Mononuclear cell (primary cell): ENCODE measurements around the gene HOXB8. TPM values are rescaled to one million over a fixed set of nuclear protein-coding genes. Genes with fewer than 3 reads are reported as not detected.

ENCODE experiments used
- H3K27me3 ChIP-seq: 2 replicates; pipeline ENCODE4 v1.6.0; 2011; ENCODE audit warnings: low read length, control low read depth; ENCODE audit not compliant: insufficient read depth
- H3K4me1 ChIP-seq: 2 replicates; pipeline ENCODE4 v1.5.1; 2011; ENCODE audit warnings: mild to moderate bottlenecking, low read length, control low read depth; ENCODE audit not compliant: insufficient read depth
- H3K4me3 ChIP-seq: 2 replicates; pipeline ENCODE4 v1.5.1; 2011; ENCODE audit warnings: mild to moderate bottlenecking, low read length, moderate library complexity
- H3K9me3 ChIP-seq: 2 replicates; pipeline ENCODE4 v1.5.1; 2011; ENCODE audit warnings: low read depth, mild to moderate bottlenecking, control low read depth, low read length
- total RNA-seq: library from RNA; depleted of rRNA; stranded (reverse); fragments of >200 nt; gene quantifications from one replicate; pipeline ENCODE4 v1.2.3, GENCODE V29; 2012

The HOXB8 gene
- total RNA-seq, 1 donor: 0.10 TPM

- Histone ChIP-seq H3K9me3 (no peaks in the 10 kb centered on the region), H3K4me1 (peaks cover 44% of the 10 kb centered on the region), H3K4me3 (peak overlapping the region; percentile 38), H3K27me3 (peaks cover 88% of the 10 kb centered on the region)
These were observed 3.9 kb downstream of the HOXB8 start for GRCh38 chr17:48611213-48611612.

GRCh38 chr17:48610282-48611211, 4.5 kb downstream of the HOXB8 start, which contains the start of gene HOXB7:
Gene HOXB7, minus strand, starts transcription at chr17:48611017. Its CDS starts 99 bp downstream, at chr17:48610918.
- Histone ChIP-seq H3K4me3 (peak within 1 kb of the TSS; percentile 38), H3K4me1 (peaks cover 44% of the 10 kb centered on the region), H3K27me3 (peaks cover 86% of the 10 kb centered on the region), H3K9me3 (no peaks in the 10 kb centered on the region)

GRCh38 chr17:48609759-48610281, 5.3 kb downstream of the HOXB8 start:
- peaks cover 44% of the 10 kb centered on the region for H3K4me1 ChIP-seq

GRCh38 chr17:48609033-48609432, 6.1 kb downstream of the HOXB8 start:
- H3K27me3 ChIP-seq: peaks cover 88% of the 10 kb centered on the region
- no peaks in the 10 kb centered on the region for H3K9me3 ChIP-seq
- H3K4me1 ChIP-seq: peaks cover 40% of the 10 kb centered on the region
- H3K4me3 ChIP-seq: no peak overlapping the region

More at GRCh38 chr17:48609759-48610281, 5.3 kb downstream of the HOXB8 start:
- Histone ChIP-seq H3K9me3 (no peaks in the 10 kb centered on the region), H3K27me3 (peaks cover 86% of the 10 kb centered on the region), H3K4me3 (peak overlapping the region; percentile 38)

- no peak overlapping the region for H3K4me3 ChIP-seq
- peaks cover 36% of the 10 kb centered on the region for H3K4me1 ChIP-seq
- H3K27me3 ChIP-seq: peaks cover 89% of the 10 kb centered on the region
- no peaks in the 10 kb centered on the region for H3K9me3 ChIP-seq
These were observed 6.6 kb downstream of the HOXB8 start for GRCh38 chr17:48608494-48608834.

- H3K9me3 ChIP-seq: no peaks in the 10 kb centered on the region
- peaks cover 30% of the 10 kb centered on the region for H3K4me1 ChIP-seq
- H3K27me3 ChIP-seq: peaks cover 93% of the 10 kb centered on the region
- no peak overlapping the region for H3K4me3 ChIP-seq
These were observed 8.0 kb downstream of the HOXB8 start for GRCh38 chr17:48606892-48607614.

- Histone ChIP-seq H3K9me3 (no peaks in the 10 kb centered on the region), H3K27me3 (peaks cover 93% of the 10 kb centered on the region), H3K4me3 (no peak overlapping the region), H3K4me1 (peaks cover 22% of the 10 kb centered on the region)
These were observed 8.9 kb downstream of the HOXB8 start for GRCh38 chr17:48605991-48606891.

- Histone ChIP-seq H3K4me3 (no peak overlapping the region), H3K9me3 (no peaks in the 10 kb centered on the region), H3K4me1 (peaks cover 15% of the 10 kb centered on the region), H3K27me3 (peaks cover 93% of the 10 kb centered on the region)
These were observed 9.6 kb downstream of the HOXB8 start for GRCh38 chr17:48605409-48605919.

GRCh38 chr17:48604770-48605329, 10.2 kb downstream of the HOXB8 start, which contains the start of gene HOXB6:
Gene HOXB6, minus strand, starts transcription at chr17:48604986. Its CDS starts 6,836 bp downstream, at chr17:48598150.
- Histone ChIP-seq H3K4me3 (no peak within 1 kb of the TSS), H3K4me1 (peaks cover 8% of the 10 kb centered on the region), H3K9me3 (no peaks in the 10 kb centered on the region), H3K27me3 (peaks cover 93% of the 10 kb centered on the region)

GRCh38 chr17:48603959-48604769, 10.9 kb downstream of the HOXB8 start:
- peaks cover 93% of the 10 kb centered on the region for H3K27me3 ChIP-seq
- H3K4me1 ChIP-seq: peaks cover 6% of the 10 kb centered on the region
- H3K4me3 ChIP-seq: no peak overlapping the region
- no peaks in the 10 kb centered on the region for H3K9me3 ChIP-seq

- Histone ChIP-seq H3K9me3 (no peaks in the 10 kb centered on the region), H3K4me1 (peaks cover 22% of the 10 kb centered on the region), H3K4me3 (no peak overlapping the region), H3K27me3 (peaks cover 96% of the 10 kb centered on the region)
These were observed 13.3 kb downstream of the HOXB8 start for GRCh38 chr17:48601539-48602425.

GRCh38 chr17:48601207-48601538, 13.9 kb downstream of the HOXB8 start:
- H3K4me3 ChIP-seq: no peak overlapping the region
- peaks cover 28% of the 10 kb centered on the region for H3K4me1 ChIP-seq
- H3K9me3 ChIP-seq: no peaks in the 10 kb centered on the region
- H3K27me3 ChIP-seq: peaks cover 97% of the 10 kb centered on the region
